Adipocyte (in vitro differentiated cells): Measurements from ENCODE around the gene MVP.

ENCODE experiments used
- DNase-seq: peaks from one replicate; pipeline ENCODE4 v3.0.0-alpha.2; 2015; ENCODE audit warnings: low read depth
- H3K27me3 ChIP-seq: replicated peaks from 2 replicates; pipeline ENCODE4 v1.7.0; 2013; ENCODE audit warnings: mild to moderate bottlenecking, low read length, moderate library complexity; ENCODE audit not compliant: control insufficient read depth, insufficient read depth
- H3K36me3 ChIP-seq: 2 replicates; pipeline ENCODE4 v1.7.0; 2013; ENCODE audit warnings: low read length, mild to moderate bottlenecking, moderate library complexity; ENCODE audit not compliant: control insufficient read depth, insufficient read depth, severe bottlenecking
- H3K4me1 ChIP-seq: 2 replicates; pipeline ENCODE4 v1.7.0; 2013; ENCODE audit warnings: mild to moderate bottlenecking, low read length, moderate library complexity; ENCODE audit not compliant: control insufficient read depth, insufficient read depth
- H3K4me3 ChIP-seq: 2 replicates; pipeline ENCODE4 v1.7.0; 2013; ENCODE audit warnings: mild to moderate bottlenecking, low read length, moderate library complexity
- H3K9ac ChIP-seq: 2 replicates; pipeline ENCODE4 v1.7.0; 2013; ENCODE audit warnings: mild to moderate bottlenecking, low read length, moderate library complexity
- H3K9me3 ChIP-seq: 2 replicates; pipeline ENCODE4 v1.7.0; 2013; ENCODE audit warnings: mild to moderate bottlenecking, low read length, moderate library complexity; ENCODE audit not compliant: control insufficient read depth

MVP gene

GRCh38 chr16:29852654-29853053 is 32.4 kb downstream of the MVP start:
- H3K9me3 ChIP-seq = no peaks in the 10 kb centered on the region
- peak overlapping the region; percentile 47 for H3K9ac ChIP-seq
- H3K4me1 ChIP-seq = peaks cover 17% of the 10 kb centered on the region
- H3K27me3 ChIP-seq = no peaks in the 10 kb centered on the region
- H3K36me3 ChIP-seq = peaks cover 6% of the 10 kb centered on the region
- DNase-seq = no peak
- peak overlapping the region; percentile 15 for H3K4me3 ChIP-seq

GRCh38 chr16:29854520-29855100 is 34.3 kb downstream of the MVP start:
- no peaks in the 10 kb centered on the region for H3K9me3 ChIP-seq

GRCh38 chr16:29857133-29857760 is 37.0 kb downstream of the MVP start:
- Histone ChIP-seq H3K4me3 (no peak overlapping the region), H3K4me1 (peaks cover 39% of the 10 kb centered on the region), H3K9me3 (no peaks in the 10 kb centered on the region), H3K36me3 (peaks cover 25% of the 10 kb centered on the region), H3K27me3 (no peaks in the 10 kb centered on the region), H3K9ac (peak overlapping the region; percentile 73)
- DNase-seq = peak; percentile 66

More at GRCh38 chr16:29854520-29855100, 34.3 kb downstream of the MVP start:
- Histone ChIP-seq H3K27me3 (no peaks in the 10 kb centered on the region), H3K4me1 (peaks cover 27% of the 10 kb centered on the region), H3K36me3 (peaks cover 9% of the 10 kb centered on the region), H3K9ac (no peak overlapping the region), H3K4me3 (no peak overlapping the region)
- DNase-seq = no peak

GRCh38 chr16:29858149-29858849 is 38.0 kb downstream of the MVP start:
- DNase-seq = no peak
- peaks cover 25% of the 10 kb centered on the region for H3K36me3 ChIP-seq
- no peak overlapping the region for H3K9ac ChIP-seq
- H3K4me3 ChIP-seq = no peak overlapping the region
- H3K4me1 ChIP-seq = peaks cover 39% of the 10 kb centered on the region
- H3K27me3 ChIP-seq = no peaks in the 10 kb centered on the region
- H3K9me3 ChIP-seq = no peaks in the 10 kb centered on the region

GRCh38 chr16:29858974-29859373 is 38.7 kb downstream of the MVP start:
- Histone ChIP-seq H3K36me3 (peaks cover 25% of the 10 kb centered on the region), H3K9me3 (no peaks in the 10 kb centered on the region), H3K9ac (no peak overlapping the region), H3K4me1 (peaks cover 39% of the 10 kb centered on the region), H3K27me3 (no peaks in the 10 kb centered on the region), H3K4me3 (no peak overlapping the region)
- no peak for DNase-seq

GRCh38 chr16:29860218-29860617 is 40.0 kb downstream of the MVP start:
- Histone ChIP-seq H3K9ac (no peak overlapping the region), H3K9me3 (no peaks in the 10 kb centered on the region), H3K27me3 (peaks cover under 1% of the 10 kb centered on the region), H3K4me3 (no peak overlapping the region), H3K36me3 (peaks cover 25% of the 10 kb centered on the region), H3K4me1 (peaks cover 39% of the 10 kb centered on the region)
- DNase-seq = no peak

GRCh38 chr16:29862383-29862883 is 42.2 kb downstream of the MVP start:
- H3K36me3 ChIP-seq = peaks cover 25% of the 10 kb centered on the region
- H3K9ac ChIP-seq = peak overlapping the region; percentile 98
- DNase-seq = peak; percentile 52
- H3K4me3 ChIP-seq = peak overlapping the region; percentile 99
- no peaks in the 10 kb centered on the region for H3K9me3 ChIP-seq
- H3K27me3 ChIP-seq = peaks cover 2% of the 10 kb centered on the region
- peaks cover 26% of the 10 kb centered on the region for H3K4me1 ChIP-seq

- H3K4me1 ChIP-seq = peaks cover 20% of the 10 kb centered on the region
- peak; percentile 98 for DNase-seq
- no peaks in the 10 kb centered on the region for H3K9me3 ChIP-seq
- peak within 1 kb of the TSS; percentile 98 for H3K9ac ChIP-seq
- peak within 1 kb of the TSS; percentile 99 for H3K4me3 ChIP-seq
- H3K27me3 ChIP-seq = peaks cover 6% of the 10 kb centered on the region
- H3K36me3 ChIP-seq = peaks cover 25% of the 10 kb centered on the region
These were observed 42.8 kb downstream of the MVP start, which contains the start of gene CDIPT for GRCh38 chr16:29862884-29863668. TSS of gene CDIPT (minus strand) at chr16:29863226. CDS start at chr16:29862857, 369 bp downstream.

- Histone ChIP-seq H3K4me3 (peak overlapping the region; percentile 62), H3K9ac (no peak overlapping the region)
- DNase-seq = no peak
These were observed 43.4 kb downstream of the MVP start for GRCh38 chr16:29863669-29863984.

GRCh38 chr16:29864205-29864604 is 43.9 kb downstream of the MVP start:
- no peak overlapping the region for H3K4me3 ChIP-seq
- no peaks in the 10 kb centered on the region for H3K9me3 ChIP-seq
- H3K36me3 ChIP-seq = peaks cover 16% of the 10 kb centered on the region
- H3K27me3 ChIP-seq = peaks cover 6% of the 10 kb centered on the region
- no peak for DNase-seq
- no peak overlapping the region for H3K9ac ChIP-seq
- peaks cover 14% of the 10 kb centered on the region for H3K4me1 ChIP-seq

More at GRCh38 chr16:29863669-29863984, 43.4 kb downstream of the MVP start:
- H3K4me1 ChIP-seq = peaks cover 14% of the 10 kb centered on the region
- H3K9me3 ChIP-seq = no peaks in the 10 kb centered on the region
- H3K27me3 ChIP-seq = peaks cover 6% of the 10 kb centered on the region
- H3K36me3 ChIP-seq = peaks cover 21% of the 10 kb centered on the region
